Measurements from ENCODE around the gene LRFN3. TPM values are rescaled to one million over a fixed set of nuclear protein-coding genes. Genes with fewer than 3 reads are reported as not detected.

The LRFN3 gene
- total RNA-seq, 1 donor from 2014 or later: 10.8 TPM

GRCh38 chr19:35899547-35900214, 36.5 kb upstream of the LRFN3 start:
- Mint-ChIP-seq H3K4me3 (ENCODE audit: low read depth) (peak overlapping the region; percentile 92), H3K9me3 (no peaks in the 10 kb centered on the region), H3K27ac (peak overlapping the region; percentile 96), H3K36me3 (ENCODE audit: low read depth) (peaks cover 53% of the 10 kb centered on the region), H3K27me3 (ENCODE audit: low read depth) (no peaks in the 10 kb centered on the region), H3K4me1 (ENCODE audit: low read depth) (peaks cover 43% of the 10 kb centered on the region)
- intact Hi-C loops (cut with micrococcal nuclease): loop anchor here (1.0 to 5.0 kb wide), 3 partner anchors 17 to 98 kb away; partner anchors contain the start of gene SDHAF1
- DNase-seq (ENCODE audit: low spot score): peak; percentile 82

GRCh38 chr19:35901055-35901644, 35.0 kb upstream of the LRFN3 start:
- H3K9me3 Mint-ChIP-seq: no peaks in the 10 kb centered on the region
- peaks cover 40% of the 10 kb centered on the region for H3K36me3 Mint-ChIP-seq (ENCODE audit: low read depth)
- peak overlapping the region; percentile 92 for H3K4me3 Mint-ChIP-seq (ENCODE audit: low read depth)
- no peaks in the 10 kb centered on the region for H3K27me3 Mint-ChIP-seq (ENCODE audit: low read depth)
- peak overlapping the region; percentile 96 for H3K27ac Mint-ChIP-seq
- peaks cover 45% of the 10 kb centered on the region for H3K4me1 Mint-ChIP-seq (ENCODE audit: low read depth)
- no peak for DNase-seq (ENCODE audit: low spot score)
- intact Hi-C loops (cut with micrococcal nuclease): loop anchor here (5.0 kb wide), 1 partner anchor 96 kb away; the partner anchor contains the start of gene SDHAF1

- Mint-ChIP-seq H3K27ac (peak within 1 kb of the TSS; percentile 92), H3K4me3 (ENCODE audit: low read depth) (peak within 1 kb of the TSS; percentile 92), H3K4me1 (ENCODE audit: low read depth) (peaks cover 47% of the 10 kb centered on the region), H3K9me3 (no peaks in the 10 kb centered on the region), H3K27me3 (ENCODE audit: low read depth) (no peaks in the 10 kb centered on the region), H3K36me3 (ENCODE audit: low read depth) (peaks cover 32% of the 10 kb centered on the region)
- DNase-seq (ENCODE audit: low spot score): peak; percentile 49
- intact Hi-C loops (cut with micrococcal nuclease): loop anchor here (2.0 to 5.0 kb wide), 2 partner anchors 95 to 189 kb away; partner anchors contain the start of gene SDHAF1
These were observed 34.1 kb upstream of the LRFN3 start, which contains the start of gene HCST for GRCh38 chr19:35901854-35902661. Gene HCST (plus strand): TSS chr19:35902529. CDS start chr19:35902594, 65 bp downstream.

- no peaks in the 10 kb centered on the region for H3K27me3 Mint-ChIP-seq (ENCODE audit: low read depth)
- H3K4me1 Mint-ChIP-seq (ENCODE audit: low read depth): peaks cover 43% of the 10 kb centered on the region
- no peaks in the 10 kb centered on the region for H3K9me3 Mint-ChIP-seq
- H3K27ac Mint-ChIP-seq: peak overlapping the region; percentile 92
- DNase-seq (ENCODE audit: low spot score): no peak
- H3K36me3 Mint-ChIP-seq (ENCODE audit: low read depth): peaks cover 24% of the 10 kb centered on the region
- H3K4me3 Mint-ChIP-seq (ENCODE audit: low read depth): peak overlapping the region; percentile 90
- intact Hi-C loops (cut with micrococcal nuclease): loop anchor here (1.0 to 5.0 kb wide), 3 partner anchors 94 to 190 kb away; partner anchors contain the start of gene SDHAF1
These were observed 33.2 kb upstream of the LRFN3 start for GRCh38 chr19:35902870-35903475.

DNA sequence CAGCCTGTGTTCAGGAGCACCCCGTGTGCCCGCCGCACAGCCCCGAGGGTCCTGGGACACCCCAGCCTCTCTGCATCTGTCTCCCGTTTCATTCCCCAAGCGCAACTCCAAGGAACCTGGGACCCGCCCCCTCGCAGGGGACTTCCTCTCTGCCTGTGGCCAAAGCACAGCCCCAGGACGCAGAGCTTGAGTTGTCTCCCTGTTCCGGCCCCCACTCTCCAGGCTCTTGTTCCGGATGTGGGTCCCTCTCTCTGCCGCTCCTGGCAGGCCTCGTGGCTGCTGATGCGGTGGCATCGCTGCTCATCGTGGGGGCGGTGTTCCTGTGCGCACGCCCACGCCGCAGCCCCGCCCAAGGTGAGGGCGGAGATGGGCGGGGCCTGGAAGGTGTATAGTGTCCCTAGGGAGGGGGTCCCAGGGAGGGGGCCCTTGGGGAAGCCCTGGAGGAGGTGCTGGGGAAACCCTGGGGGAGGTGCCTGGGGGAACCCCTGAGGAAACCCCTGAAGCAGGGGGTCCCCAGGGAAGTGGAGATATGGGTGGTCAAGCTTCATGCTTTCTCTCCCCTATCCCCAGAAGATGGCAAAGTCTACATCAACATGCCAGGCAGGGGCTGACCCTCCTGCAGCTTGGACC, 32.5 kb upstream of the LRFN3 start:
- peaks cover 17% of the 10 kb centered on the region for H3K36me3 Mint-ChIP-seq (ENCODE audit: low read depth)
- H3K27me3 Mint-ChIP-seq (ENCODE audit: low read depth): no peaks in the 10 kb centered on the region
- intact Hi-C loops (cut with micrococcal nuclease): loop anchor here (1.0 to 5.0 kb wide), 3 partner anchors 94 to 191 kb away; partner anchors contain the start of gene SDHAF1
- H3K4me1 Mint-ChIP-seq (ENCODE audit: low read depth): peaks cover 39% of the 10 kb centered on the region
- no peaks in the 10 kb centered on the region for H3K9me3 Mint-ChIP-seq
- DNase-seq (ENCODE audit: low spot score): peak; percentile 88
- H3K27ac Mint-ChIP-seq: peak overlapping the region; percentile 92
- H3K4me3 Mint-ChIP-seq (ENCODE audit: low read depth): peak overlapping the region; percentile 90

GRCh38 chr19:35904311-35905068, 31.7 kb upstream of the LRFN3 start:
- H3K4me1 Mint-ChIP-seq (ENCODE audit: low read depth): peaks cover 46% of the 10 kb centered on the region

GRCh38 chr19:35905178-35905727, 30.9 kb upstream of the LRFN3 start:
- H3K9me3 Mint-ChIP-seq: no peaks in the 10 kb centered on the region
- no peaks in the 10 kb centered on the region for H3K27me3 Mint-ChIP-seq (ENCODE audit: low read depth)
- peak overlapping the region; percentile 74 for H3K27ac Mint-ChIP-seq
- no peak overlapping the region for H3K4me3 Mint-ChIP-seq (ENCODE audit: low read depth)
- H3K36me3 Mint-ChIP-seq (ENCODE audit: low read depth): peaks cover 9% of the 10 kb centered on the region
- DNase-seq (ENCODE audit: low spot score): no peak
- peaks cover 46% of the 10 kb centered on the region for H3K4me1 Mint-ChIP-seq (ENCODE audit: low read depth)
- intact Hi-C loops (cut with micrococcal nuclease): no loop called here

More at GRCh38 chr19:35904311-35905068, 31.7 kb upstream of the LRFN3 start:
- no peak for DNase-seq (ENCODE audit: low spot score)
- H3K4me3 Mint-ChIP-seq (ENCODE audit: low read depth): no peak overlapping the region
- H3K36me3 Mint-ChIP-seq (ENCODE audit: low read depth): peaks cover 10% of the 10 kb centered on the region
- H3K9me3 Mint-ChIP-seq: no peaks in the 10 kb centered on the region
- peak overlapping the region; percentile 74 for H3K27ac Mint-ChIP-seq
- intact Hi-C loops (cut with micrococcal nuclease): loop anchor here (5.0 kb wide), 1 partner anchor 93 kb away; the partner anchor contains the start of gene SDHAF1
- no peaks in the 10 kb centered on the region for H3K27me3 Mint-ChIP-seq (ENCODE audit: low read depth)

DNA sequence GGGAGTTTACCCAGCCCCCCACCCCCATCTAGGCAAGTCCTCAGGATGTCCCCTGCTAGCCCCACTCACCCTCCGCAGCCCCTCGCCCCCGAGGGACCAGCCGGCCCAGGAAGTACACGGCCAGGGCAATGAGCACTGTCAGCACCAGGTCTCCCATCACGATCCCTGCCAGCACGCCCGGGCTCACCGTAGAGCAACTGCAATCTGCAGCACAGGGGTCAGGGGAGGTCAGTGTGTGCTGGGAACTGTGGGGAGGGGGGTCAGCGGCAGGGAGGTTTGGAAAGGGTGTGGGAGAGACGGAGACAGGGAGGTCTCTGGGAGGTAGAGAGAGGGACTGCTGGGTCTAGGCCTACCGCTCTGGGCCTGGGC, 28.8 kb upstream of the LRFN3 start:
- H3K36me3 Mint-ChIP-seq (ENCODE audit: low read depth): peaks cover 9% of the 10 kb centered on the region
- intact Hi-C loops (cut with micrococcal nuclease): no loop called here
- no peak overlapping the region for H3K27ac Mint-ChIP-seq
- H3K4me1 Mint-ChIP-seq (ENCODE audit: low read depth): peaks cover 34% of the 10 kb centered on the region
- DNase-seq (ENCODE audit: low spot score): no peak
- H3K4me3 Mint-ChIP-seq (ENCODE audit: low read depth): no peak overlapping the region
- no peaks in the 10 kb centered on the region for H3K27me3 Mint-ChIP-seq (ENCODE audit: low read depth)
- no peaks in the 10 kb centered on the region for H3K9me3 Mint-ChIP-seq

DNA sequence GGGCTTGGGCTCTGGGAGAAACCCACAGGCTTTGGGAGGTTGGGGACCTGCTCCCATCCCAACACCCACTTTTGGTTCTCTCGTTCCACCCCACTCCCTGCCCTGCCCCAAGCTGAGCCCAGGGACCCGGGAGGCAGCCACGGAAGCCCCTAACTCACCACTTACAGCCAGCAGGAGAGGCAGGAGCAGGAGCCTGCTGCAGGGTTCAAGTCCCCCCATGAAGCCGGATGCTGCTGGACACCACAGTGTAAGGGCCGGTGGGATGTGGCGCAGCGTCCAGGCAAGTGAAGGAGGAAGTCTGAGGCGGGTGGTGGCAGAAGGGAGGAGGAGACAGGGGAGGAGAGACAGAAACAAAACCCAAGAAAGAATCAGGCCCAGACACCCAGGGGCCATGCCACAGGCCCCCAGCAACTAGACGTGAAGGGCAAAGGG, 28.1 kb upstream of the LRFN3 start, which contains the start of gene TYROBP:
TYROBP (minus strand) TSS at position 286 of the 432 bp plus-strand sequence; CDS start at position 219, 67 bp downstream.
- no peaks in the 10 kb centered on the region for H3K9me3 Mint-ChIP-seq
- DNase-seq (ENCODE audit: low spot score): no peak
- H3K36me3 Mint-ChIP-seq (ENCODE audit: low read depth): peaks cover 6% of the 10 kb centered on the region
- peak within 1 kb of the TSS; percentile 19 for H3K27ac Mint-ChIP-seq
- intact Hi-C loops (cut with micrococcal nuclease): no loop called here
- H3K4me3 Mint-ChIP-seq (ENCODE audit: low read depth): no peak within 1 kb of the TSS
- peaks cover 29% of the 10 kb centered on the region for H3K4me1 Mint-ChIP-seq (ENCODE audit: low read depth)
- H3K27me3 Mint-ChIP-seq (ENCODE audit: low read depth): no peaks in the 10 kb centered on the region

GRCh38 chr19:35908973-35909683, 27.0 kb upstream of the LRFN3 start:
- intact Hi-C loops (cut with micrococcal nuclease): no loop called here
- Mint-ChIP-seq H3K9me3 (no peaks in the 10 kb centered on the region), H3K36me3 (ENCODE audit: low read depth) (no peaks in the 10 kb centered on the region), H3K4me1 (ENCODE audit: low read depth) (peaks cover 21% of the 10 kb centered on the region), H3K4me3 (ENCODE audit: low read depth) (no peak overlapping the region), H3K27me3 (ENCODE audit: low read depth) (no peaks in the 10 kb centered on the region), H3K27ac (peak overlapping the region; percentile 11)
- DNase-seq (ENCODE audit: low spot score): no peak

GRCh38 chr19:35909684-35910035, 26.5 kb upstream of the LRFN3 start:
- no peaks in the 10 kb centered on the region for H3K36me3 Mint-ChIP-seq (ENCODE audit: low read depth)
- H3K9me3 Mint-ChIP-seq: no peaks in the 10 kb centered on the region
- no peaks in the 10 kb centered on the region for H3K27me3 Mint-ChIP-seq (ENCODE audit: low read depth)
- intact Hi-C loops (cut with micrococcal nuclease): no loop called here
- H3K4me1 Mint-ChIP-seq (ENCODE audit: low read depth): peaks cover 15% of the 10 kb centered on the region
- no peak for DNase-seq (ENCODE audit: low spot score)
- H3K4me3 Mint-ChIP-seq (ENCODE audit: low read depth): no peak overlapping the region
- H3K27ac Mint-ChIP-seq: no peak overlapping the region
